Measurements from ENCODE around the gene RASL10A. TPM values are rescaled to one million over a fixed set of nuclear protein-coding genes. Genes with fewer than 3 reads are reported as not detected.
A peak's percentile ranks its signal among the peaks of the same experiment; 100 is the strongest.

Gene RASL10A
- total RNA-seq, 2 donors from 2014 or later, result 1.1 to 1.8 TPM

- Histone ChIP-seq H3K27ac (no peak overlapping the region), H3K4me3 (no peak overlapping the region), H3K27me3 (no peaks in the 10 kb centered on the region), H3K9me3 (no peaks in the 10 kb centered on the region), H3K4me1 (peaks cover 0 to 12% of the 10 kb centered on the region in 2 donors), H3K36me3 (peaks cover 63% of the 10 kb centered on the region)
- TF ChIP-seq CTCF (IDR thresholded peaks at IDR 0.05), result no peak
- DNase-seq (ENCODE audit: low spot score), result peak; percentile 55
Measured at GRCh38 chr22:29299136-29299900, 16.2 kb downstream of the RASL10A start.

- H3K4me3 ChIP-seq, result no peak overlapping the region
- H3K27me3 ChIP-seq, result no peaks in the 10 kb centered on the region
- peaks cover 0 to 12% of the 10 kb centered on the region in 2 donors for H3K4me1 ChIP-seq
- H3K27ac ChIP-seq, result no peak overlapping the region
- TF ChIP-seq CTCF (IDR thresholded peaks at IDR 0.05), result no peak
- H3K9me3 ChIP-seq, result no peaks in the 10 kb centered on the region
- H3K36me3 ChIP-seq, result peaks cover 70% of the 10 kb centered on the region
- DNase-seq (ENCODE audit: low spot score), result no peak
Measured at GRCh38 chr22:29298641-29299040, 16.9 kb downstream of the RASL10A start.

- no peak for TF ChIP-seq CTCF (IDR thresholded peaks at IDR 0.05)
- Histone ChIP-seq H3K4me1 (no peaks in the 10 kb centered on the region), H3K4me3 (no peak overlapping the region), H3K27ac (no peak overlapping the region), H3K9me3 (no peaks in the 10 kb centered on the region), H3K27me3 (no peaks in the 10 kb centered on the region), H3K36me3 (peaks cover 100% of the 10 kb centered on the region)
- DNase-seq (ENCODE audit: low spot score), result no peak
Measured at GRCh38 chr22:29292379-29292778, 23.1 kb downstream of the RASL10A start.

- Histone ChIP-seq H3K9me3 (no peaks in the 10 kb centered on the region), H3K27me3 (no peaks in the 10 kb centered on the region), H3K27ac (no peak overlapping the region), H3K4me1 (no peaks in the 10 kb centered on the region), H3K4me3 (no peak overlapping the region), H3K36me3 (peaks cover 100% of the 10 kb centered on the region)
- DNase-seq (ENCODE audit: low spot score), result no peak
- no peak for TF ChIP-seq CTCF (IDR thresholded peaks at IDR 0.05)
Measured at GRCh38 chr22:29291215-29291614, 24.3 kb downstream of the RASL10A start.

- no peak for DNase-seq (ENCODE audit: low spot score)
- no peaks in the 10 kb centered on the region for H3K9me3 ChIP-seq
- H3K4me3 ChIP-seq, result no peak overlapping the region
- H3K27ac ChIP-seq, result no peak overlapping the region
- H3K27me3 ChIP-seq, result no peaks in the 10 kb centered on the region
- no peaks in the 10 kb centered on the region for H3K4me1 ChIP-seq
- no peak for TF ChIP-seq CTCF (IDR thresholded peaks at IDR 0.05)
- peaks cover 100% of the 10 kb centered on the region for H3K36me3 ChIP-seq
Measured at GRCh38 chr22:29290061-29290460, 25.4 kb downstream of the RASL10A start.

GRCh38 chr22:29288837-29289236, 26.7 kb downstream of the RASL10A start:
- TF ChIP-seq CTCF (IDR thresholded peaks at IDR 0.05), result no peak
- no peak for DNase-seq (ENCODE audit: low spot score)
- Histone ChIP-seq H3K36me3 (peaks cover 100% of the 10 kb centered on the region), H3K27me3 (no peaks in the 10 kb centered on the region), H3K9me3 (no peaks in the 10 kb centered on the region), H3K4me3 (no peak overlapping the region), H3K27ac (no peak overlapping the region), H3K4me1 (no peaks in the 10 kb centered on the region)
